Esophagus muscularis mucosa (tissue), 4 donors: ENCODE measurements around the gene GNG13. TPM values are rescaled to one million over a fixed set of nuclear protein-coding genes. Genes with fewer than 3 reads are reported as not detected.

ENCODE experiments used
- DNase-seq: peaks from one replicate; pipeline ENCODE4 v3.0.0-alpha.2; 2017; ENCODE audit errors: extremely low spot score
- H3K27ac ChIP-seq, 4 donors: fragments of 200-600 bp; sonication (generic); replicated peaks in 1 of 4; 1 replicate in 3 of 4; 2 replicates in 1 of 4; pipeline ENCODE4 v1.5.1; 2016 to 2019; ENCODE audit warnings: mild to moderate bottlenecking in 1 of 4
- H3K27me3 ChIP-seq, 4 donors: fragments of 200-600 bp; sonication (generic); one replicate each; pipeline versions ENCODE4 v1.5.1 to v1.6.0; 2016 to 2019
- H3K36me3 ChIP-seq, 4 donors: fragments of 200-600 bp; sonication (generic); one replicate each; pipeline ENCODE4 v1.5.1; 2016 to 2019
- H3K4me1 ChIP-seq, 4 donors: fragments of 200-600 bp; sonication (generic); one replicate each; pipeline ENCODE4 v1.5.1; 2016 to 2019
- H3K4me3 ChIP-seq, 4 donors: fragments of 200-600 bp; sonication (generic); 1 replicate in 2 of 4; 2 replicates in 2 of 4; pipeline ENCODE4 v1.5.1; 2016 to 2019; ENCODE audit warnings: mild to moderate bottlenecking in 4 of 4, moderate library complexity in 1 of 4
- H3K9me3 ChIP-seq, 4 donors: fragments of 200-600 bp; sonication (generic); 1 replicate in 3 of 4; 2 replicates in 1 of 4; pipeline ENCODE4 v1.5.1; 2016 to 2019
- EP300 ChIP-seq: sonication (generic); formaldehyde crosslinking; IDR thresholded peaks from one replicate; pipeline ENCODE4 v1.6.1; 2017; ENCODE audit warnings: antibody characterized with exemption
- POLR2A ChIP-seq: fragments of 450-650 bp; IDR thresholded peaks from one replicate; pipeline ENCODE4 v1.6.1; 2017; ENCODE audit warnings: antibody characterized with exemption, moderate library complexity, mild to moderate bottlenecking, low read depth
- POLR2AphosphoS5 ChIP-seq, 2 donors: sonication (generic); formaldehyde crosslinking; IDR thresholded peaks; one replicate each; pipeline ENCODE4 v1.6.1; 2017; ENCODE audit warnings: antibody characterized with exemption in 2 of 2
- WGBS: methylation state at CpG from one replicate; pipeline ENCODE4 v1.1.5; 2018; 5-methylcytosine and 5-hydroxymethylcytosine counted together
- intact Hi-C: fragments of 100-400 bp; cut with DNase I; formaldehyde crosslinking; loops from one replicate; pipeline ENCODE4 v1.15.1; 2023
- total RNA-seq, 4 donors: library from RNA; depleted of rRNA; stranded (reverse); fragments of >200 nt; gene quantifications; one replicate each; pipeline versions ENCODE4 v1.1.0 to v1.2.1, GENCODE V29; 2016
- TF ChIP-seq, protein P1 (sequence below), 3 experiments: fragments of 200-600 bp in 2 of 3; fragments of 450-650 bp in 1 of 3; sonication (generic) in 2 of 3; IDR thresholded peaks; one replicate each; pipeline ENCODE4 v1.5.1; 2017 to 2019; ENCODE audit warnings: antibody characterized with exemption in 3 of 3, mild to moderate bottlenecking in 2 of 3, moderate library complexity in 1 of 3

Gene GNG13
- total RNA-seq, 4 donors from 2014 or later = not detected

DNA sequence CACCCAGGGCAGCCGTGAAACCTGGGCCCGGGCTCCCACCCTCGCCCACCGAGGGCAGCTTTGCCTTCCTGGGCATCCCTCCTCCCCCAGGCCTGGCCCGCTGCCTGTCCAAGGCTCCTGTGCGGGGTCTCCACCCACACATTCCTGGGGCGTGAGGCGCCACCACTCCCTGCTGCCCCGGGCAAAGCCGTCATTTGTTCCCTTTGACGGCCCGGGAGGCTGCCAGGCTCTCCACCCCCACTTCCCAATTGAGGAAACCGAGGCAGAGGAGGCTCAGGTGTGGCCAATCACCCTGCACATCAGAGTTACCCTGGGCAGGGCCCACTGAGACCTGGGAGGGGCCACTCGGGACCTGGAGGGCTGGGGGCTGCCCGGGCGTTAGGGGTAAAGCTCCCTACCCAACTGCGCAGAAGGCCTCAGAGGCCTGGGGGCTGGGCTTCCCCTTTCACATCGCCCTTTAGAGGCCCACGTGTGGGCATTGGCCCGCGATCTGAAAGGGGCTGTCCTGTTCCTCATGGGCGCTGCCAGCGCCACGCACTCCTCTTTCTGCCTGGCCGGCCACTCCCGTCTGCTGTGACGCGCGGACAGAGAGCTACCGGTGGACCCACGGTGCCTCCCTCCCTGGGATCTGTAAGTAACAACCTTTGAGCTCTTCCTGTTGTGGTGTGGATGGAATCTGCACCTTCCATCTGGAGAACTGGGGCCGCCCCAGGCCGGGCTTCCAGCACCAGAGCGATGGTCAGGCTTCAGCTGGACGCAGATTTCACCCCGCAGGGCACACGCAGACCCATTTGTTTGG, 39.8 kb downstream of the GNG13 start, which contains the start of gene MSLN:
Gene MSLN, plus strand, starts transcription at position 190 of the 799 bp plus-strand sequence. CDS start 1,947 bp downstream, outside the sequence.
- Histone ChIP-seq H3K27ac (no peak within 1 kb of the TSS), H3K36me3 (no peaks in the 10 kb centered on the region), H3K4me3 (no peak within 1 kb of the TSS), H3K9me3 (no peaks in the 10 kb centered on the region), H3K4me1 (no peaks in the 10 kb centered on the region), H3K27me3 (peaks cover 0 to 55% (median 1%) of the 10 kb centered on the region in 4 donors)
- DNase-seq = no peak
- WGBS = 82% methylated on average over 22 of the region's 37 CpGs
- intact Hi-C loops = no loop called here
- TF ChIP-seq POLR2A = no peak
- TF ChIP-seq EP300 = no peak
- TF ChIP-seq, protein P1, sequence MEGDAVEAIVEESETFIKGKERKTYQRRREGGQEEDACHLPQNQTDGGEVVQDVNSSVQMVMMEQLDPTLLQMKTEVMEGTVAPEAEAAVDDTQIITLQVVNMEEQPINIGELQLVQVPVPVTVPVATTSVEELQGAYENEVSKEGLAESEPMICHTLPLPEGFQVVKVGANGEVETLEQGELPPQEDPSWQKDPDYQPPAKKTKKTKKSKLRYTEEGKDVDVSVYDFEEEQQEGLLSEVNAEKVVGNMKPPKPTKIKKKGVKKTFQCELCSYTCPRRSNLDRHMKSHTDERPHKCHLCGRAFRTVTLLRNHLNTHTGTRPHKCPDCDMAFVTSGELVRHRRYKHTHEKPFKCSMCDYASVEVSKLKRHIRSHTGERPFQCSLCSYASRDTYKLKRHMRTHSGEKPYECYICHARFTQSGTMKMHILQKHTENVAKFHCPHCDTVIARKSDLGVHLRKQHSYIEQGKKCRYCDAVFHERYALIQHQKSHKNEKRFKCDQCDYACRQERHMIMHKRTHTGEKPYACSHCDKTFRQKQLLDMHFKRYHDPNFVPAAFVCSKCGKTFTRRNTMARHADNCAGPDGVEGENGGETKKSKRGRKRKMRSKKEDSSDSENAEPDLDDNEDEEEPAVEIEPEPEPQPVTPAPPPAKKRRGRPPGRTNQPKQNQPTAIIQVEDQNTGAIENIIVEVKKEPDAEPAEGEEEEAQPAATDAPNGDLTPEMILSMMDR (IDR thresholded peaks at IDR 0.05) = no peak
- no peak for TF ChIP-seq POLR2AphosphoS5 (IDR thresholded peaks at IDR 0.05)

DNA sequence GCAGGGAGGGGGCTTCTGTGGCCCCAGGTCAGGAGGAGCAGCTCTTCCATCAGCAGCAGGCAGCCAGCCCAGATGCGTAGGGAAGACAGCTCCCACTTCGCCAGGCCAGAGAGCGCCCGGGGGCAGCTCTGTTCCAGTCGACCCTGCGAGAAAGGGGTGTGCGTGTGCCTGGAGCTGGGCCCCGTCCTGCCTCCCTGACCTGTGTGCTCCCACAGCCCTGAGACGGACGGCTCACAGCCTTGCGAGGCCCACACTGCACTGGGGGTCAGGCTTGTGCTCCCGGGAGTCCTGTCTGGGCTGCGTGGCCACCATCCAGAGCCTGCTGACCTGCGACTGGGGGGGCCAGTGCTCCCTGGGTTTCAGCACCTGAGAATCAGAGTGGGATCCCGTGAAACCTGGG, 40.5 kb downstream of the GNG13 start:
- H3K36me3 ChIP-seq = no peaks in the 10 kb centered on the region
- no peak for TF ChIP-seq POLR2AphosphoS5 (IDR thresholded peaks at IDR 0.05)
- no peak for TF ChIP-seq EP300
- TF ChIP-seq POLR2A = no peak
- TF ChIP-seq, protein P1 (IDR thresholded peaks at IDR 0.05) = no peak
- no peak for DNase-seq
- intact Hi-C loops = no loop called here
- H3K27ac ChIP-seq = no peak overlapping the region
- H3K4me1 ChIP-seq = no peaks in the 10 kb centered on the region
- 66% methylated on average over 12 of the region's 15 CpGs for WGBS
- peaks cover 0 to 51% (median 1%) of the 10 kb centered on the region in 4 donors for H3K27me3 ChIP-seq
- no peaks in the 10 kb centered on the region for H3K9me3 ChIP-seq
- no peak overlapping the region for H3K4me3 ChIP-seq

DNA sequence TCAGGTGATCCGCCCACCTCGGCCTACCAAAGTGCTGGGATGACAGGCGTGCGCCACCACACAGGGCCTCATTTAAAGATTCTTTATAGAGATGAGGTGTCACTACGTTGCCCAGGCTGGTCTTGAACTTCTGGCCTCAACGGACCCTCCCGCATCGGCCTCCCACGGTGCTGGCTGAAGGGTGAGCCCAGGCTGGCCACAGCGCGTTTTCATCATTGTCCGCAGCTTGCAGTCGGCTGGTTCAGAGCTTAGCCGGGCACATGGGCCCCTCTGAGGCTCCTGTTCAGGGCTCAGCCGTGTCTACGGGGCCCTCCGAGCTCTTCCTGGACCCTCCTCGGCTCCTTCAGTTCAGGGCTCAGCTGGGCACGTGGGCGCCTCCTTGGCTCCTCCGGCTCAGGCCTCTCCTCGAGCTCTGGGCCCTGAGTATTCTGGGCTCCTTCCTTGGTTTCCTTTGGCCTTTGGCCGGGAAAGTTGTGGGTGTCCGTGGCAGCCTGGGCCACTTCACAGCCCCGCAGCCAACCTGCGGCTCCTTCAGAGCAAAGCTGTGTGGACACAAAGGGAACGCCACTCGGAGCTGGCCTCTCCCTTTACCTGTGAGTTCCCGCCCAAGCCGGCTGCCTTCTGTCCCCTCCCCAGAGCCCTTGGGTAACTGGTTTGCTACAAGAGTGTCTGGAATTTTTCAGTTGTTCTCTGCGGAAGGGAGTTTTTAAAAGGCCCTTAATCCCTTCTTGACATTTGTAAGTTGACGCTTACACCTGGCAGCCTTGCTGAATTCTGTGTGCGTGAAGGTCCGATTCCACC, 41.2 kb downstream of the GNG13 start:
- H3K27ac ChIP-seq = no peak overlapping the region
- H3K4me1 ChIP-seq = no peaks in the 10 kb centered on the region
- TF ChIP-seq POLR2A (no peak), POLR2AphosphoS5 (IDR thresholded peaks at IDR 0.05) (no peak), EP300 (no peak)
- TF ChIP-seq, protein P1 (IDR thresholded peaks at IDR 0.05) = no peak
- no peaks in the 10 kb centered on the region for H3K9me3 ChIP-seq
- intact Hi-C loops = no loop called here
- WGBS = 79% methylated on average over 31 of the region's 34 CpGs
- H3K36me3 ChIP-seq = no peaks in the 10 kb centered on the region
- H3K4me3 ChIP-seq = no peak overlapping the region
- no peak for DNase-seq
- H3K27me3 ChIP-seq = peaks cover 0 to 44% (median 1%) of the 10 kb centered on the region in 4 donors

DNA sequence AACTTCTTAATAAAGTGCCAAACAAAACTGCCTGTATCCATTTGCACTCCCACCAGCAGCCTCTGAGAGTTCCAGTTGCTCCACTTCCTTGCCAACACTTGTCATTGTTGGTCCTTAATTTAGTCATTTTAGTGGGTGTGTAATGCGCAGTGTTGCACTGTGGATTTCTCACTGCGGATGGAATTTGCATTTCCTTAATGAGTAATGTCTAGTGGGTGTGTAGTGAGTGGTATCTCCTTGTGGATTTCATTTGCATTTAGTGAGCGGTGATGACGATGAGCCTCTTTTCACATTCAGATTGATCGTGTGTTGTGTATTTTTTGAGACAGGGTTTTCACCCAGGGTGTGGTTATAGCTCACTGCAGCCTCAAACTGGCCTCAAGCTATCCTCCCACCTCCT, 44.1 kb downstream of the GNG13 start:
- DNase-seq = no peak
- Histone ChIP-seq H3K27ac (no peak overlapping the region), H3K4me1 (no peaks in the 10 kb centered on the region), H3K27me3 (peaks cover 0 to 28% (median 0%) of the 10 kb centered on the region in 4 donors), H3K4me3 (no peak overlapping the region), H3K9me3 (no peaks in the 10 kb centered on the region), H3K36me3 (no peaks in the 10 kb centered on the region)
- no peak for TF ChIP-seq POLR2AphosphoS5 (IDR thresholded peaks at IDR 0.05)
- TF ChIP-seq POLR2A = no peak
- TF ChIP-seq, protein P1 (IDR thresholded peaks at IDR 0.05) = no peak
- no peak for TF ChIP-seq EP300
- WGBS = 83% methylated on average over 5 of the region's 5 CpGs
- intact Hi-C loops = no loop called here
